Stimulated activated naive B cell treated with anti-CD40 and anti-IgM and Interleukin-4, amounts not matched to agents 10 μg/mL and 1 μg/mL and 100 μg/mL, for 72 hours (primary cell): Measurements from ENCODE around the gene ITPK1.
A peak's percentile ranks its signal among the peaks of the same experiment; 100 is the strongest.

Source experiments
- ATAC-seq, 2 donors: fragments of 150-1000 bp; cut with Tn5 transposase; replicated peaks; 2 replicates each; pipeline ENCODE4 v1.10.0; 2021; ENCODE audit warnings: moderate library complexity in 1 of 2
- DNase-seq: peaks from one replicate; pipeline ENCODE4 v3.0.0; 2021
- H3K27ac Mint-ChIP-seq: one replicate; pipeline ENCODE4 v1.8.0; 2022; ENCODE audit warnings: mild to moderate bottlenecking, mixed read lengths
- H3K27me3 Mint-ChIP-seq, 2 donors: one replicate each; pipeline ENCODE4 v1.8.0; 2022; ENCODE audit warnings: mixed read lengths in 2 of 2
- H3K36me3 Mint-ChIP-seq, 2 donors: one replicate each; pipeline ENCODE4 v1.8.0; 2022; ENCODE audit warnings: mixed read lengths in 2 of 2, mild to moderate bottlenecking in 1 of 2
- H3K4me1 Mint-ChIP-seq, 2 donors: one replicate each; pipeline ENCODE4 v1.8.0; 2022; ENCODE audit warnings: mixed read lengths in 2 of 2, mild to moderate bottlenecking in 1 of 2
- H3K4me3 Mint-ChIP-seq, 2 donors: one replicate each; pipeline ENCODE4 v1.8.0; 2022; ENCODE audit warnings: mild to moderate bottlenecking in 2 of 2, mixed read lengths in 2 of 2, moderate library complexity in 1 of 2
- H3K9me3 Mint-ChIP-seq, 2 donors: one replicate each; pipeline ENCODE4 v1.8.0; 2022; ENCODE audit warnings: mixed read lengths in 2 of 2, mild to moderate bottlenecking in 1 of 2

Gene ITPK1

DNA sequence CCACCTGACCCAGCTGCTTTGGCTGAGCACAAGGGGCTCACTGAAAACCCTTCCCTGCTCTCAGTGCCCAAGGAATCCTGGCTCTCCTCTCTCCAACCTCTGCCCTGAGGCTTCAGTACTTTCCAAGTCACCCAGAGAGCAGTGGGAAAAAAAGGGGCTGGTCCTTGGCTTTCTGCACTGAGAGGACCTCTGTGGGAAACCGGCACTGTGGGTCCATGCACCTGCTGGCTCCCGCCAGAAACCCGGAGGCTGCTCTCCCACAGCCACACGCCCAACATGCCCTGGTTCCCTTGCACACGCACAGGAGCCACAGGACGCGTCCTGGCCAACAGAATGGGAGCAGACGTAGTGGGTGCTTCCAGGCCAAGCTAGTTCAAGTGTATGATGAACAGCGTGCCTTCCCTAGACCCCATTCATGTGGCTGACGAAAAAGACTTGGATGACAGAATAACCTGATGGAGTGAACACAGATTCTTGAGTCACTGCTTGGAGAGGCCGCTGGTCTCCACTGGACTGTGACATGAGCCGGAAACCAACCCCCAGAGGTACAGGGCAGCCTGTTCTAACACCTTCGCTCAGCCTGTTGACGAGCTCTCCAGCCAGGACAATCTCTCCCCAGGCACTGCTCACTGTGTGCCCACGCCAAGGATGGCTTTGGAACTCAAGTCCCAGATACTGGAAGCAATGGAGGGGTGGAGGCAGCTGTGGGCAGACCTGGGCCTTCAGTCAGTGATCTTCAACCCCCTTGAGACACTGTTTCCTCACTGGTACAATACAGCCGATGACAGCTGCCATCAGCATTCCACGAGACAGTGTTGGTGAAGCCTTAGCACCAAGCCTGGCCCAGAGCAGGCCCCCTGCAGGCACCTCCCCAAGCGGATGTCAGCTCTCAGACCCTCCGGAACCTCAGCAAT lies 87.7 kb downstream of the ITPK1 start:
- Mint-ChIP-seq H3K4me1 (peaks cover 21 to 67% of the 10 kb centered on the region in 2 donors), H3K36me3 (peaks cover 8 to 28% of the 10 kb centered on the region in 2 donors), H3K27me3 (no peaks in the 10 kb centered on the region), H3K27ac (no peak overlapping the region), H3K4me3 (no peak overlapping the region), H3K9me3 (peaks cover 0 to 2% of the 10 kb centered on the region in 2 donors)
- DNase-seq (no peak), ATAC-seq (no peak)

DNA sequence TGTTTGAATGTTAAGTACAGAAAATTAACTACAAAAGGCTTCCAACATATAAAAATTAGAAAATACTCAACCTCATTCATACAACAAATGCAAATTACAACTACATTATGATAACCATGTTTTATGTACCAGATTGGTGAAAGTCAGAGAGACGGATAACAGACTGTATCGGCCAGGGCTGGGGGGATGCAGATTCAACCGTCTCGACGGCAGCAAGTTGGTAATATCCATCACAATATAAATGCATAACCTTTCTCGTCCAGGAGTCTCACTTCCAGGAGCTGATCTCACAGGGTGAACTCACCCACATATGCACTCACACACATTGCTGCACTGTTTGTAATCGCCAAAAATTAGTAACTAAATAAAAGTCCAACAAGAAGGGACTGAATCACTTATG lies 89.4 kb downstream of the ITPK1 start:
- Mint-ChIP-seq H3K27me3 (no peaks in the 10 kb centered on the region), H3K27ac (no peak overlapping the region), H3K9me3 (peaks cover 0 to 2% of the 10 kb centered on the region in 2 donors), H3K36me3 (peaks cover 20 to 41% of the 10 kb centered on the region in 2 donors), H3K4me1 (peaks cover 11 to 65% of the 10 kb centered on the region in 2 donors), H3K4me3 (no peak overlapping the region)
- ATAC-seq (no peak), DNase-seq (no peak)

DNA sequence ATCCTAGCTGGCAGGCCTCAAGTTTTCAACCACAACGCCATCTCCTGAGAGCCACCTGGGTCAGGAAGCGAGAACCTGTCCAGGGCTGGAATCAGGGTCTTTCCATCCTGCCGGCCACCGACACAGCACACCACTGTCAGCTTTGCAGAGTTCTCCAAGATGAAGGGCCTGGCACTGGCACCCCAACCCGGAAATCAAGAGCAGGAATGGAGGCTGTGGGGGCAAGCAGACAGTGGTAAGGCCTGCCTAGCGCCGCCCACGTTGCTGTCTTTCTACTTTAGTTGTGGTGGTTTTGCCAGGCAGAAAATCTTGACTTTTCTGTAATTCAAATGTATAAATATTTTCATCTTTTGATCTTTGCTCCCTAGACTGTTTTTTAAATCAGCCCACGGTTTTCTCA lies 90.7 kb downstream of the ITPK1 start:
- DNase-seq (no peak), ATAC-seq (no peak)
- Mint-ChIP-seq H3K36me3 (peaks cover 18 to 32% of the 10 kb centered on the region in 2 donors), H3K4me1 (peaks cover 13 to 61% of the 10 kb centered on the region in 2 donors), H3K4me3 (no peak overlapping the region), H3K27me3 (no peaks in the 10 kb centered on the region), H3K27ac (no peak overlapping the region), H3K9me3 (peaks cover 0 to 2% of the 10 kb centered on the region in 2 donors)

DNA sequence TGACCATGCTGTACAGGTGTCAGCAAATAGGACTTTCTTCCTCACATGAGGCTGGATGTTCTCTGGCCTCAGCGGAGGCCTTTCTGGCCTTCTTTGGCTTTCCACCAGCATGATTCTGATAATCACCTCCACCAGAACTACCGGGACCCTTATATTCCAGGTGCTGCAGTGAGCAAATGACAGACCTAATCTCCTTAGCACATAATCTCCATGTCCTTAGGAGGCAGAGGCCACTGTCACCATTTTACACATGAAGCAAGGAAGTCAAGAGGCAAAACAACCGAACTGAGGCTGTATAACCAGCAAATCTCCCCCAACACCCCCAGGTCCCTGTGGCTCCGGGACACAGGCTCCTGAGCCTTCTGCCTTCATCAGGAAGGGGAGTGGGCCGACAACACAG lies 91.2 kb downstream of the ITPK1 start:
- Mint-ChIP-seq H3K27ac (no peak overlapping the region), H3K9me3 (peaks cover 0 to 2% of the 10 kb centered on the region in 2 donors), H3K36me3 (peaks cover 17 to 30% of the 10 kb centered on the region in 2 donors), H3K27me3 (no peaks in the 10 kb centered on the region), H3K4me1 (peaks cover 13 to 62% of the 10 kb centered on the region in 2 donors), H3K4me3 (no peak overlapping the region)
- ATAC-seq (no peak), DNase-seq (no peak)

DNA sequence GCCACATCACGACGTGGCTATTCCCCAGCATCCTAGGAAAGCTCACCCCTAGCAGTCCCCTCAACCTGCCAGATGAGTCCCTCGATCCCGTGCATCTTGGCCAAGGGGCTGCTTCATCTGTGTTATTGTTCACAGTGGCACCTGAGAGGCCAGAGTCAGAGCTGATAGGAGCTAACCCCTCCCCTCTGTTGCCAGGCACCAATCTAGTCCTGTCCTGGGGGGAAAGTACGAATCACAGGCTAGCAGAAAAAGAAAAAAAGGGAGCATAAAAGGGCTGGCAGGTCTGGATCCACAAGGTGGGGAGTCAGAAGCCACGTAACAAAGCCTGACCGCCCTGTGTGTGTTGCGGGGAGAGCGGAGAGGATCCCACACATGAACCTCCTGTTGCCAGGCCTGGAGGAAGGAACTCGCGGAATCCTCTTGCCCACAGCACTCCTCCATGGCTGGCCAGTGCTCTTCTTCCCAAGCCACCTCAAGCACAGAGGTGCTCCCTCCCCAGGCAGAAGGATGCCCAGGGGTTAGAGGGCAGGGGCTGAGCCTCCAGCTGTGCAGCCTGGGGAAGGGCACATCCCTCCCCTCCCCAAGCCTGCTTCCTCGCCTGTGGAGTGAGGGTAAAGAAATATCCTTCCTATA lies 91.8 kb downstream of the ITPK1 start:
- peaks cover 0 to 2% of the 10 kb centered on the region in 2 donors for H3K9me3 Mint-ChIP-seq
- no peak overlapping the region for H3K4me3 Mint-ChIP-seq
- H3K27ac Mint-ChIP-seq = no peak overlapping the region
- H3K36me3 Mint-ChIP-seq = peaks cover 17 to 25% of the 10 kb centered on the region in 2 donors
- ATAC-seq = no peak
- no peaks in the 10 kb centered on the region for H3K27me3 Mint-ChIP-seq
- no peak for DNase-seq
- peaks cover 13 to 60% of the 10 kb centered on the region in 2 donors for H3K4me1 Mint-ChIP-seq

DNA sequence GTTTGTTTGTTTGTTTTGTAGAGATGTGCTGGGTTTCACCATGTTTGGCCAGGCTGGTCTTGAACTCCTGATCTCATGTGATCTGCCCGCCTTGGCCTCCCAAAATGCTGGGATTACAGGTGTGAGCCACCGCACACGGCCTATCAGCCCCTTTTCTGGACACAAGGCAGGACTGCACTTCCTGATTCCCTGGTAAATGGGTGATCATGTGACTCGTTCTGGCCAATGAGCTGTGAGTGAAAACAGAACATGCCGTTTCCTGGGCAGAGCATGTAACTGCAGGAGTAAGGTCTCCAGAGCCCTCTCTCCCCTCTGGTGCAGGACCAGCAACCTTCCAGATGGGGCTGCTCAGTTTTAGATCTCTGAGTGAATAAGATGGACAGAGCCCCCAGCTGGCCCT lies 92.7 kb downstream of the ITPK1 start:
- peak in 1 of 2 donors; percentile 14 for ATAC-seq
- Mint-ChIP-seq H3K4me1 (peaks cover 12 to 51% of the 10 kb centered on the region in 2 donors), H3K9me3 (peaks cover 0 to 2% of the 10 kb centered on the region in 2 donors), H3K27ac (no peak overlapping the region), H3K36me3 (peaks cover 17 to 25% of the 10 kb centered on the region in 2 donors), H3K4me3 (no peak overlapping the region), H3K27me3 (no peaks in the 10 kb centered on the region)
- no peak for DNase-seq

DNA sequence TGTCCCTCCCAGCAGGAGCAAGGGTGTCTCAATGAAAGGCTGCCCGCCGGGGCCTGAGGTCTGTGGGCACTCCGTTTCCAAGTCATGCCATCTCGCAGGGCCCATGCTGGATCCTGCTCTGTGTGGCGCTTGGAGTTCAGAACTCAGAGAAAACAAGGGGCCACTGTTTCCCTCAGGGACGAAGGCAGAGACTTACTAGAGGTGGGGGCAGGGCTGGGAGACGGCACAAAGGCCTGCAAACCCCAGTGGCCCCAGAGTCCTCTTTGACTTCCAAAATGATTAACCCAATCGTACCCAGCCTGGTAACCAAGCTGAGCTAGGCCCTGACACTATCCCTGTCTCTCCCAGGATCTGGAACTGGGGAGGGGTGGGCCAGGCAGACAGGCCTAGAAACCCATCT lies 95.8 kb downstream of the ITPK1 start:
- Mint-ChIP-seq H3K27ac (no peak overlapping the region), H3K4me3 (no peak overlapping the region), H3K27me3 (no peaks in the 10 kb centered on the region), H3K4me1 (peaks cover 11 to 44% of the 10 kb centered on the region in 2 donors), H3K36me3 (peaks cover 27 to 34% of the 10 kb centered on the region in 2 donors), H3K9me3 (peaks cover 0 to 2% of the 10 kb centered on the region in 2 donors)
- ATAC-seq (no peak), DNase-seq (no peak)

DNA sequence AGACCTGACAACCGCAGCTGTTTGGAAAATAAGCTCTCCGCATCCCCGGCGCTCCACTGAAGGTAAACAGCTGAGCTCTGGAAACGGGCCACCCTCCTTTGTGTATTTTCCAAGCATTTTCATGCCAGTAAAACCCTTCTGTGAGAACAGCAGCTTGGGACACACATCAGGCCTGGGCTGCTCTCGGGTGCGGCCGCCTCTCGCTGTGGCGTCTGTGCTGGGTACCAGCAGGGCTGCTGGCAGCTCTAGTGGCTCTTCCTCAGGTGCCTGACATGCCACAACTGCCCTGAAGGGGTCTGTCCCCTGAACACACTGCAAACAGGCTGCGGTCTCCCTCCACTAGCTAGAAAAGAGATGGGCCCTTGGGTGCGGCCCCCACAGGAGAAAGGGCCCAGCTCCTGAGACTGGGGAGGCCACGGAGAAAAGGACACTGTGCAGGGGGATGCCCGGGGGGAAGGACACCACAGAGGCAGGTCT lies 96.3 kb downstream of the ITPK1 start:
- H3K4me3 Mint-ChIP-seq = no peak overlapping the region
- peak overlapping the region; percentile 51 for H3K27ac Mint-ChIP-seq
- DNase-seq (no peak), ATAC-seq (peak in 1 of 2 donors; percentile 23)
- H3K27me3 Mint-ChIP-seq = no peaks in the 10 kb centered on the region
- H3K36me3 Mint-ChIP-seq = peaks cover 32 to 37% of the 10 kb centered on the region in 2 donors
- peaks cover 15 to 48% of the 10 kb centered on the region in 2 donors for H3K4me1 Mint-ChIP-seq
- H3K9me3 Mint-ChIP-seq = peaks cover 0 to 2% of the 10 kb centered on the region in 2 donors

DNA sequence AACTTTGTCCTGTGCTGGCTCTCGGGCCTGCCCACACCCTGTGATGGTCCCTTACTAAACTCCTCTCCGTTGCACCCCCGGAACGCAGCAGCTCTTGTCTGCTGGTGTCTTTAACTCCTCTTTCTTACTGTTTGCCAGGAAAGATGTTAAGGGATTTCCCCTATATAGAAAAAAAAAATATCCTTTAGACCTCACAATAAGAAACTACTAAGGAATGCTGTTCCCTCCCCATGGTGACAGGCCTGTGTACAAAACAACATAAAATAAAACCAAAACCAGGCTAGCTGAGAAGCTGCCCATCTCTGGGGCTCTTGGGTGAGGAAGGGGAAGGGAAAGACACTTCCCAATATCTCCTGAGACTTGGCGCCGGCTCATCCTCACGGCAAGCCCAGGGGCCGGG lies 97.4 kb downstream of the ITPK1 start:
- H3K9me3 Mint-ChIP-seq = peaks cover 0 to 2% of the 10 kb centered on the region in 2 donors
- peaks cover 32 to 40% of the 10 kb centered on the region in 2 donors for H3K36me3 Mint-ChIP-seq
- H3K27ac Mint-ChIP-seq = peak overlapping the region; percentile 1
- no peaks in the 10 kb centered on the region for H3K27me3 Mint-ChIP-seq
- H3K4me3 Mint-ChIP-seq = no peak overlapping the region
- DNase-seq = no peak
- ATAC-seq = no peak
- H3K4me1 Mint-ChIP-seq = peaks cover 24 to 57% of the 10 kb centered on the region in 2 donors

DNA sequence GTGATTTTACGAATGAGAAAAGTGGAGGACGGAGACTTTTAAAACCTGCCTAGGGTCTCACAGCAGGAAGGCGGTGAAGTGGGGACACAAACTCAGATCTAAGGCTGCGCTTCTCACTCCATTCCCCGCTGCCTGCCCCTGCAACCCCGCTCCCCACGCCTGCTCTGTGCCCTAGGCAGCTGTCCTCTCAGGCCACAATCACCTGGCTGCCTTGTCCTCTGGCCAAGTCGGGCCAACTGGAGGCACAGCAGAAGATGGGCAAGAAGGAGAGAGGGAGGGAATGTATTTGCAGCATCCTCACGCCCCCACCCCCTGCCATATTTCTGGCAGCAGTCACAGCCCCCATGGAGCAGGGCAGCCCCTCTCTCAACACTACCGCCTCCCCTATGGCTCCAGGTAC lies 97.8 kb downstream of the ITPK1 start:
- DNase-seq (no peak), ATAC-seq (no peak)
- Mint-ChIP-seq H3K4me3 (no peak overlapping the region), H3K27ac (no peak overlapping the region), H3K27me3 (no peaks in the 10 kb centered on the region), H3K36me3 (peaks cover 29 to 36% of the 10 kb centered on the region in 2 donors), H3K4me1 (peaks cover 24 to 56% of the 10 kb centered on the region in 2 donors), H3K9me3 (no peaks in the 10 kb centered on the region)

DNA sequence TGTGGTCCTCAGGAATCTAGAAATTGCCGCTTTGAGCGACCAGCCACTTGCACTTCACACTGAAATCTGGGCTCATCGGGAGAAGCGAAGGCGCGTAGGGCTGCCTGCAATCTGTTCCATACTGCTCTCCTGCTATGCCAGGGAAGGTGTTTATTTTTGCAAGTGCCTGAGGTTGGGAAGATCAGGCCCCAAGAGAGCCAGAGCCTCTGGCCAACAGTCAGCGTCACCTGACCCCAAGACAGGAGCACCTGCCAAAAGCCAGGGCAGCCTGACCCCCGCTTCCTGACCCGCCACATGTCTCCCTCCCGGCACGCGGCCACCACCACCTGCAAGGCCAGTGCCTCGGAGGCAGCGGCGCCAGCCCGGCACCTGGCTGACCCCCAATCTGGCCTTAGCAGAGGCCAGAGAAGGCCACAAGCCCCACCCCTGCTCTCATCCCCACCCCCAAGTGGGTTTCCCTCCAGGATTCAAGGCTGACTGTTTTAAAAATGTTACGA lies 98.4 kb downstream of the ITPK1 start:
- Mint-ChIP-seq H3K4me3 (no peak overlapping the region), H3K9me3 (no peaks in the 10 kb centered on the region), H3K36me3 (peaks cover 25 to 33% of the 10 kb centered on the region in 2 donors), H3K27me3 (no peaks in the 10 kb centered on the region), H3K27ac (no peak overlapping the region), H3K4me1 (peaks cover 24 to 52% of the 10 kb centered on the region in 2 donors)
- no peak for ATAC-seq
- no peak for DNase-seq

DNA sequence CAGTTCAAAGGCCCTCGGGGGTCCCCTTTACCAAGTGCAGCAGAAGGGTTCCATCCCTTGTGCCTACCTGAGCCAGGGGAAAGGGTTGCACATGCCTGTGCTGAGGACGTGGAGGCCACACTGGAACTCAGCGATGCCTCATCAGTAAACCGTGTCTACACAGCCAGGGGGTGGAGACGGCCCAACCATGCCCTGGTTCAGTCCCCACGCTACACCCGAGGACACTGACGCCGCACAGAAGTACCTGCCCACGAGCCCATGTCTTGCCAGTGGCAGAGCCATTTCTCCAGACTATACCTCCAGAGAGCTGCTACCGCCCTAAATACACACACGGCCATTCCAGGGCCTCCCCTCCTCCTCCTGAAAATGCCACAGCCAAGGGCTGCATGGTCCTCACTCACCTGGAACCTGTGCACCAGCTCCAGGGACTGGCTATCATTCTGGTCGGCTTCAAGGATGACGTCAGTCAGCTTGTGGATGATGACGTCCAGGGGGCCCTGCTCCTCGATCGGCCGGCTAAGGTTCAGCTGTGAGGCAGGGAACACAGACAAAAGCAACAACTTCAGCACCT lies 99.4 kb downstream of the ITPK1 start:
- Mint-ChIP-seq H3K4me1 (peaks cover 29 to 42% of the 10 kb centered on the region in 2 donors), H3K9me3 (no peaks in the 10 kb centered on the region), H3K36me3 (peaks cover 22 to 31% of the 10 kb centered on the region in 2 donors), H3K4me3 (no peak overlapping the region), H3K27me3 (no peaks in the 10 kb centered on the region), H3K27ac (no peak overlapping the region)
- ATAC-seq (no peak), DNase-seq (no peak)

DNA sequence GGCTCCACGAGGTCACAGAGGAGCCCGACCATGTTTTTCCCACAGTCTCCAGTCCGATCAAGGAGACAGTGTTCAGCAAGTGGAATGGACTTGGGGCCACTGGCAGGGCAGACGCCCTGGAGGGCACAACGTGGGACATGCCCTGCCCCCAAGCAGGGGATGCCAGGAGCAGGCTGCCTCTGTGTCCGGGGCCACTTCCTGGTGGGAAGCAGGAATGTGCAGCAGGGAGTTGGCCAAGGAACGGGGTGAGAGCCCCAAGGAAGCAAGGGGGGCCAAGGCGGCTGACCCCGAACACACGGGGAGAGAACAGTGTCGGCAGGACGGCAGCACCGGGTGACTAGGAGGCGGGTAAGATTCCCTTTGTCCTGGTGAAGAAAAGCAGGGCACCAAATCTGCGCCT lies 100.2 kb downstream of the ITPK1 start:
- DNase-seq (no peak), ATAC-seq (no peak)
- Mint-ChIP-seq H3K27ac (no peak overlapping the region), H3K27me3 (no peaks in the 10 kb centered on the region), H3K9me3 (no peaks in the 10 kb centered on the region), H3K4me1 (peaks cover 26 to 38% of the 10 kb centered on the region in 2 donors), H3K4me3 (no peak overlapping the region), H3K36me3 (peaks cover 21 to 29% of the 10 kb centered on the region in 2 donors)

DNA sequence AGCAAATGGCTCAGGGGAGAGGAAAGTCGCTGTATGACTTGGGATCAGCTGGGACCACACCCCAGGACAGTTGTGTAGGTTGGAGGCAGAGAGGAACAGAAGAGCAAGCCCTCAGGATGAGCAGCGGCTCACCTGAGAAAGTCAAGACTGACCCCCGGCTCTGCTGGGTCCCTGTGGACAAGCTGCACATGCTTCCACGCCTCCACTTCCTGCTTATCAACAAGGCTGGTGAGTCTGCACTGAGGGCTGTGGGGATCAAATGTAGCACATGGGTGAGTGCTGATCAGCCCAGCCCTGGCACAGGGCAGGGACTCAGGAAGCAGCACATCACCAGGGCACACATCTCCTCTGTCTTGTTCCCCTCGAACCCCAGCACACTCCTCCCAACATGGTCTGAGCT lies 100.7 kb downstream of the ITPK1 start:
- Mint-ChIP-seq H3K9me3 (no peaks in the 10 kb centered on the region), H3K36me3 (peaks cover 21 to 29% of the 10 kb centered on the region in 2 donors), H3K4me3 (no peak overlapping the region), H3K27me3 (no peaks in the 10 kb centered on the region), H3K27ac (peak overlapping the region; percentile 59), H3K4me1 (peaks cover 23 to 34% of the 10 kb centered on the region in 2 donors)
- no peak for DNase-seq
- ATAC-seq = no peak
